GM23338 (cell line): ENCODE results near the gene VPS45. TPM values are rescaled to one million over a fixed set of nuclear protein-coding genes. Genes with fewer than 3 reads are reported as not detected.

Source experiments
- ATAC-seq: fragments of 200-7000 bp; cut with Tn5 transposase; 3 replicates; pipeline ENCODE4 v1.9.1; 2020
- DNase-seq: peaks from one replicate; pipeline ENCODE4 v3.0.0-alpha.2; 2015; ENCODE audit warnings: low spot score
- H2AFZ ChIP-seq: fragments of 200-600 bp; sonication (generic); 2 replicates; pipeline ENCODE4 v1.8.0; 2016; ENCODE audit warnings: antibody characterized with exemption, mild to moderate bottlenecking, moderate library complexity
- H3F3A ChIP-seq: fragments of 200-600 bp; sonication (generic); replicated peaks from 2 replicates; pipeline ENCODE4 v1.8.0; 2017; ENCODE audit warnings: antibody characterized with exemption, mixed run types, low read depth
- H3K27ac ChIP-seq: fragments of 200-600 bp; sonication (generic); 2 replicates; pipeline ENCODE4 v1.6.1; 2016; ENCODE audit warnings: low read depth
- H3K27me3 ChIP-seq: fragments of 200-600 bp; sonication (generic); 2 replicates; pipeline ENCODE4 v1.8.0; 2016; ENCODE audit warnings: mild to moderate bottlenecking, mixed run types, moderate library complexity; ENCODE audit not compliant: insufficient read depth
- H3K36me3 ChIP-seq: fragments of 200-600 bp; sonication (generic); 2 replicates; pipeline ENCODE4 v1.8.0; 2016; ENCODE audit warnings: mild to moderate bottlenecking; ENCODE audit not compliant: insufficient read depth
- H3K4me1 ChIP-seq: fragments of 200-600 bp; sonication (generic); 2 replicates; pipeline ENCODE4 v1.8.0; 2016; ENCODE audit warnings: mild to moderate bottlenecking, moderate library complexity; ENCODE audit not compliant: insufficient read depth
- H3K4me2 ChIP-seq: fragments of 200-600 bp; sonication (generic); 2 replicates; pipeline ENCODE4 v1.7.1; 2017; ENCODE audit warnings: mixed run types
- H3K4me3 ChIP-seq: fragments of 200-600 bp; sonication (generic); 2 replicates; pipeline ENCODE4 v1.6.1; 2016; ENCODE audit warnings: mixed run types
- H3K79me2 ChIP-seq: fragments of 200-600 bp; sonication (generic); replicated peaks from 2 replicates; pipeline ENCODE4 v1.8.0; 2017; ENCODE audit warnings: mild to moderate bottlenecking; ENCODE audit not compliant: insufficient read depth
- H3K9me2 ChIP-seq: fragments of 200-600 bp; sonication (generic); 2 replicates; pipeline ENCODE4 v1.8.0; 2017; ENCODE audit not compliant: insufficient read depth
- H4K20me1 ChIP-seq: fragments of 200-600 bp; sonication (generic); replicated peaks from 2 replicates; pipeline ENCODE4 v1.8.0; 2017; ENCODE audit warnings: mild to moderate bottlenecking; ENCODE audit not compliant: insufficient read depth
- H3K27ac Mint-ChIP-seq: 2 replicates; pipeline ENCODE4 v1.8.0; 2020; ENCODE audit warnings: inconsistent platforms, mild to moderate bottlenecking, moderate library complexity, mixed read lengths
- H3K27me3 Mint-ChIP-seq: 3 replicates; pipeline ENCODE4 v1.8.0; 2022; ENCODE audit warnings: low read depth, mild to moderate bottlenecking, moderate library complexity, mixed read lengths, inconsistent platforms; ENCODE audit not compliant: insufficient read depth, poor library complexity
- H3K36me3 Mint-ChIP-seq: 3 replicates; pipeline ENCODE4 v1.8.0; 2021; ENCODE audit warnings: low read depth, mild to moderate bottlenecking, inconsistent platforms, moderate library complexity, mixed read lengths
- H3K4me1 Mint-ChIP-seq: 3 replicates; pipeline ENCODE4 v1.8.0; 2020; ENCODE audit warnings: mild to moderate bottlenecking, inconsistent platforms, mixed read lengths
- H3K4me3 Mint-ChIP-seq: 3 replicates; pipeline ENCODE4 v1.8.0; 2021; ENCODE audit warnings: moderate library complexity, mild to moderate bottlenecking, inconsistent platforms, mixed read lengths
- H3K9me3 Mint-ChIP-seq: 3 replicates; pipeline ENCODE4 v1.8.0; 2020; ENCODE audit warnings: moderate library complexity, mild to moderate bottlenecking, inconsistent platforms, mixed read lengths
- CREB1 ChIP-seq: fragments of 250-450 bp; sonication (Bioruptor Pico); IDR thresholded peaks from 2 replicates; pipeline ENCODE4 v1.5.0; 2020; ENCODE audit warnings: low read depth, mild to moderate bottlenecking, moderate library complexity
- CTCF ChIP-seq, 2 experiments: fragments of 200-600 bp in 1 of 2; sonication (generic) in 1 of 2; conservative IDR thresholded peaks; 2 replicates each; pipeline versions ENCODE4 v1.5.1 to v1.6.1; 2016 to 2017; ENCODE audit warnings: antibody characterized with exemption in 2 of 2, low read depth in 2 of 2, mild to moderate bottlenecking in 2 of 2, moderate library complexity in 1 of 2
- ETS1 ChIP-seq: IDR thresholded peaks from 2 replicates; pipeline ENCODE4 v1.6.1; 2016; ENCODE audit warnings: antibody characterized with exemption
- EZH2 ChIP-seq: fragments of 200-600 bp; sonication (generic); IDR thresholded peaks from one replicate; pipeline ENCODE4 v1.8.0; 2017; ENCODE audit warnings: antibody characterized with exemption, mild to moderate bottlenecking, low read depth; ENCODE audit not compliant: unreplicated experiment
- EZH2phosphoT487 ChIP-seq: fragments of 200-600 bp; sonication (generic); IDR thresholded peaks from one replicate; pipeline ENCODE4 v1.8.1; 2018; ENCODE audit warnings: antibody characterized with exemption; ENCODE audit not compliant: unreplicated experiment
- JUNB ChIP-seq: IDR thresholded peaks from one replicate; pipeline ENCODE4 v1.6.1; 2016; ENCODE audit warnings: antibody characterized with exemption; ENCODE audit not compliant: unreplicated experiment
- NANOG ChIP-seq: IDR thresholded peaks from 2 replicates; pipeline ENCODE4 v1.6.1; 2016; ENCODE audit warnings: antibody characterized with exemption, borderline replicate concordance
- POLR2AphosphoS5 ChIP-seq: IDR thresholded peaks from 2 replicates; pipeline ENCODE4 v1.6.1; 2016; ENCODE audit warnings: antibody characterized with exemption, low read depth
- REST ChIP-seq: IDR thresholded peaks from one replicate; pipeline ENCODE4 v1.6.1; 2018; ENCODE audit warnings: antibody characterized with exemption; ENCODE audit not compliant: unreplicated experiment
- STAT1 ChIP-seq: IDR thresholded peaks from one replicate; pipeline ENCODE4 v1.6.1; 2016; ENCODE audit warnings: antibody characterized with exemption; ENCODE audit not compliant: unreplicated experiment
- ZNF114 ChIP-seq: fragments of 250-450 bp; sonication (Bioruptor Pico); IDR thresholded peaks from 2 replicates; pipeline ENCODE4 v1.5.0; 2020; ENCODE audit warnings: mild to moderate bottlenecking, moderate library complexity
- ZNF331 ChIP-seq: fragments of 250-450 bp; sonication (Bioruptor Pico); IDR thresholded peaks from 2 replicates; pipeline ENCODE4 v1.5.0; 2020; ENCODE audit warnings: low read depth, mild to moderate bottlenecking, moderate library complexity
- ZNF462 ChIP-seq: fragments of 250-450 bp; sonication (Bioruptor Pico); IDR thresholded peaks from 2 replicates; pipeline ENCODE4 v1.5.0; 2020; ENCODE audit warnings: mild to moderate bottlenecking, moderate library complexity
- polyA plus RNA-seq: library from polyadenylated mRNA; unstranded; fragments of >200 nt; fragmentation: Nextera tagmentation; extraction: Ambion mirVana; gene quantifications from 2 replicates; pipeline ENCODE4 v1.2.1, GENCODE V29; 2016
- total RNA-seq: library from RNA; depleted of rRNA; stranded (reverse); fragments of >200 nt; shearing (Covaris generic); gene quantifications from 2 replicates; pipeline ENCODE4 v1.2.3, GENCODE V29; 2014

The VPS45 gene
- total and polyA plus RNA-seq, 2 experiments from 2014 or later: 23.5 to 37.5 TPM

GRCh38 chr1:150183061-150183460 is 115.5 kb downstream of the VPS45 start:
- H3K27ac ChIP-seq: no peak overlapping the region
- H3K36me3 Mint-ChIP-seq: no peaks in the 10 kb centered on the region
- no peaks in the 10 kb centered on the region for H3K36me3 ChIP-seq
- H3K79me2 ChIP-seq: no peaks in the 10 kb centered on the region
- H3K27me3 Mint-ChIP-seq: peaks cover 7% of the 10 kb centered on the region
- no peak overlapping the region; the same call in 1 of the 2 replicates for H2AFZ ChIP-seq
- H3K27ac Mint-ChIP-seq: no peak overlapping the region
- H4K20me1 ChIP-seq: no peaks in the 10 kb centered on the region
- H3K4me1 Mint-ChIP-seq: no peaks in the 10 kb centered on the region; the same call in 2 of the 3 replicates
- no peaks in the 10 kb centered on the region for H3K9me3 Mint-ChIP-seq
- DNase-seq (no peak), ATAC-seq (no peak)
- H3K4me3 ChIP-seq: no peak overlapping the region
- H3K27me3 ChIP-seq: no peaks in the 10 kb centered on the region
- H3K4me3 Mint-ChIP-seq: no peak overlapping the region
- TF ChIP-seq NANOG (no peak), EZH2 (no peak), REST (no peak), ZNF462 (CRISPR knock-in tag) (no peak), ETS1 (no peak), JUNB (no peak), ZNF331 (CRISPR knock-in tag) (no peak), ZNF114 (CRISPR knock-in tag) (no peak), POLR2AphosphoS5 (no peak), EZH2phosphoT487 (no peak), CTCF (conservative IDR thresholded peaks at IDR 0.05; ENCODE audit: low read depth in 2 of 2) (no peak), STAT1 (no peak), CREB1 (CRISPR knock-in tag) (no peak)
- no peaks in the 10 kb centered on the region for H3K4me1 ChIP-seq
- H3K4me2 ChIP-seq: no peak overlapping the region
- no peaks in the 10 kb centered on the region for H3K9me2 ChIP-seq
- no peaks in the 10 kb centered on the region for H3F3A ChIP-seq
